Activated gamma-delta T cell treated with Interleukin-2 at 50 U/mL for 16 hours (primary cell): Measurements from ENCODE around the gene PTPN12.
"Not testable (repeated sequence)": the region's sequence is repeated elsewhere in the genome, so short reads cannot be mapped to it uniquely, and the experiment has no call there.

ENCODE experiments used
- DNase-seq: peaks from one replicate; pipeline ENCODE4 v3.0.0-alpha.2; 2020

Gene PTPN12

DNA sequence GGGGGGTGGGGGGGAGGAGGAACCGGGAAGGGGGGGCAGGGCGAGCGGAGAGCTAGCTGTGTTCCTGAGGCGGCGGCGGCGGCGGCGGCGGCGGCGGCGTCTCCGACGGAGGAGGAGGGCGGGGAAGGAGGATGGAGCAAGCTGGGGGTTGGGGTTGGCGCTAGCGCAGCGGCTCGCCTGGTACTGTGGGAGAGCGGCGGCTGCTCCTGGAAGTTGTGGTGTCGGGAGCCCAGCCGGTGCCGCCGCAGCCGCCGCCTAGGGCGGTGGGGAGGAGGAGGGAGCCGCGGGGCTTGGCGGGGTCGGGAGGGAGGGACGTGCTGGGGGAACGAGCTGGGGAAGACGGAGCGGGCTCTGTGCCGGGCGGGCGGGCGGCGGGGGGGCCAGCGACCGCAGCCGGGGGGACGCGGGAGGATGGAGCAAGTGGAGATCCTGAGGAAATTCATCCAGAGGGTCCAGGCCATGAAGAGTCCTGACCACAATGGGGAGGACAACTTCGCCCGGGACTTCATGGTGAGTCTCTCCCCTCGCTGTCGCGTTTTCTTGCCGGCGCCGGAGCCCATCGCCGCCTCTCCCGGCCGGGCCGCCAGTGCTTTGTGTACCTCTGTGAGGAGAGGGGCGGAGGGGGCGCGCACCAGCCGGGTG, at the start of gene PTPN12:
Gene PTPN12 (plus strand): TSS at position 160 of the 642 bp plus-strand sequence. CDS start 252 bp downstream, at position 412.
- no peak for DNase-seq

DNA sequence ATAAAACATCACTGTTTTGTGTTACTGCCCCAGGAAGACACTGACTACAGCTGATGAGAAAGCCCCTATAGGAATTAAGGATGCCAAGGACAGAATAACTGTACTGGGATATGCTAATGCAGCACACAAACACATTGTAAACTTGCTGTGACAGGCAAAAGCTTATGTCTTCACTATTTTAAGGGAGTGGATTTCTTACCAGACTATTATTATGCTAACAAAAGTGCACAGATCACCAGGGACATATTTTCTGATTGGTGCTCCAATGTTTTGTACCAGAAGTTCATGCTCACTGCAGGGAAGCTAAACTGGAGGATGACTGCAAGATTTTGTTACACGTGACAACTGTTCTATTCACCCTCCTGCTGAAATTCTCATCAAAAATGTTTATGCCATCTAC, 48.1 kb upstream of the PTPN12 start:
- DNase-seq: no peak

DNA sequence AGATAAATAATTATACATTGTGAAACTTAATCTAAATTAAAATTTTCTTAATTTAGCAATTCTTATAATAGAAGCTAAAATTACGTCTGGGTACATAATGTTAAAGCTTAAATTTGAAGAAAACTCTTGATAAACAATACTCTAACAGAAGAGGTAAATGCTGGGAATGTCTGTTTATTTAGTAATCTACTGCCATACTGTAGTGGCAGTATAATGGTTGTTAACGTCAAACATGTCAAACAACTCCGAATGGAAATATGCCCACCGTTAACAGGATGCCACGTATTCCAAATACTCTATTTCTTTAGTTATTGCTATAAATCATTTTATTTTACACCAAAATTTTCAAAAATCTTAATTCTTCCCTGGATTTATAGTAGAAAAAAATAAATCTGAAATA, 40.0 kb upstream of the PTPN12 start:
- no peak for DNase-seq

DNA sequence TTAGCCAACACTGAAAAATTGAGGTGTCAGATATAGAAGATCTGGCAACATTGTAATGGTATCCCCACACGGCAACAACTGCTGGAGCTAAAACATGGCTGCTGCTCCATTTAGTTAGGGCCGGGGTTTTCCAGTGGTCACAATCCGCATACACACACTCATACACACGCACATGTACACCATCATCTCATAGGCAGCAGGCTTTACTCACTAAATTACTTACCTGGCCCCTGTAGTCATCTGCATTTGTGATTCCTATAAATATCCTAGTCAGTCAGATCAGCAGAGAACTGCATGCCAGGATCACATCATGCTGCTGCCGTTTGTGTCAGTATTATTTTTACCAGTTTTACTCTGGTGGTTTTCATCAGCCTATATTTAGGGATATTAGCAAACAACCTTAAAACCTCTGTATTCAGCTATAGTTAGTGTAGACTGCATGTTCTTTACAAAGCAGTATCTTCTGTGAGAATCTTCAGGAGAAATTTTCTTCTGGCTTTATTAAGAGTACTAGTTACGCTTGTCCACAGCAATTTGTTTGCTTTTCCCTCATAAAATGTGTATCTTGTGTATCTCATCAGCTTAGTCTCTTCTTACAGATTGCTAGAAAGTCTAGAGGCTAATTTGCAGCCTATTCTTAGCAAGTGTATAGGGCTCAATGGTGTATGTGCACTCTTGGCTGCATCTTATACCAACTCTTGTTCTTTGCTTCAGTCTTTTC, 38.3 kb upstream of the PTPN12 start:
- DNase-seq: no peak

DNA sequence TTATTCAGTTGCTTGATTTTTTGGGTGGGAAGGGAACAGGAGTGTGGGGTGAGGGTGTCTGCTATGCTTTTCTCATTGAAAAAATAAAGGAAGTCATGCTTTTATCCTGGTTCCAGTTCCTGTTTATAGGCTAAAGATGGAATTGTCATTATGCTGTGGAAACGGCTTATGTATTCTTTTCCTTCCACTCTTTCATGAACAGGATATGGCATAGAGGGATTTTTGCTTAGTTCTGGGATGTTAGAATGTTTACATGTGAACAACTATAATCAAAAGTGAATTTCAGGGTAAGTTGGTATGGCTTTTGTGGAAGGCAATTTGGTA, 35.9 kb upstream of the PTPN12 start:
- DNase-seq: no peak

DNA sequence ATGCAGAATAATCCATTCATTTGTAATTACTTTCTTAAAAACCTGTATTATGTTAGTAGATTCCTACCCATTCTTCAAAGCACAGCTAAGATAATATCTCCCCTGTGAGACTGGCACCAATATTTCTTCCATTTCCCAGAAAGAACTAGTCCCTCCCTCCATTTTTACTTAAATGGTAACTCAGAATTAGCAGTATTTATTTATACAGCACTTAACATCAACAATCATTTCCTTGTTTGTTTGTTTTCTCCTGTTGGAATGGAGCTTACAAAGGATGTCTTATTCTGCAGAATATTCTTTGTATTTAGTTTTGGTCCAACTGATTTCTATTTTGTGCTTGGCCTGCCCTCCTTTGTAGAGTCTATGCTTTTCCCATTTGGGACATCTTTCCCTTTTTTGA, 32.1 kb upstream of the PTPN12 start:
- DNase-seq: no peak

DNA sequence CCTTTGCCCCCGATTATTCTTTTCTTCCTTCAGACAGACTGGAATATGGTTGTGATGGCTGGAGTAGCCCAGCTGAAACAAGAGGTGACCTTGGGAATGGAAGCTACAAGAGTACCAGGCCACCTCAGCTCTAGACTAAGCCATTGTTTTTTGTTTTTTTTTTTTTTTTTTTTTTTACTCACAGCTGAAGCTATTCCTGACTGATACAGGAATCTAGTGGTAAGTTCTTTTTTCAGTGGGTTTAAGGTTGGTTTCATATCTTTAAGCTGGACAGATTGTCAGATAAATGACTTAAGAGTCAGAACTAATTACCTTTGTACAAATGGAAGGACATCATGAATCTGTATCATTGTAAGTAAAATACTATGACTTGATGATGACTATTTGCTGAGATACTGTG, 30.2 kb upstream of the PTPN12 start:
- DNase-seq: no peak

DNA sequence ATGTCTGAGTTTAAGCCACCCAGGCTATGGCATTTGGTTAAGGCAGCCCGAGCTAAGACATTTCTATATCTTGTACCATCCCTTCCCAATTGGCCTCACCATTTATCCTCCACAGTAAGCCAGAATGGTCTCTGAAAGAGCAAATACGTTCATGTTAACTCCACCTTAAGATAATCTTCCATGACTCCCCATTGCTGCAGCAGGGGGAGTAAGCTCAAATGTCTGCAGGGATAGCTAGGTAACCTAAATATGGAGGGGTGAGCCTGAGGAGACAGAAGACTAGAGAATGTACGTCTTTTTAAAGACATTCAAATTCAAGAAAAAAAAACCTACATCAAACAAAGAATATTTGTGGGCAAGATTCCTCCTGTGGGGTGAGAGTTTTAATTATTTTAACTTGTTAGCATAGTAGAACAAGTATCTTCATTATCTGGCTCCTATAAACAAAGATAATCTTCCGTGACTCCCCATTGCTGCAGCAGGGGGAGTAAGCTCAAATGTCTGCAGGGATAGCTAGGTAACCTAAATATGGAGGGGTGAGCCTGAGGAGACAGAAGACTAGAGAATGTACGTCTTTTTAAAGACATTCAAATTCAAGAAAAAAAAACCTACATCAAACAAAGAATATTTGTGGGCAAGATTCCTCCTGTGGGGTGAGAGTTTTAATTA, 24.0 kb upstream of the PTPN12 start:
- not testable (repeated sequence) for DNase-seq

DNA sequence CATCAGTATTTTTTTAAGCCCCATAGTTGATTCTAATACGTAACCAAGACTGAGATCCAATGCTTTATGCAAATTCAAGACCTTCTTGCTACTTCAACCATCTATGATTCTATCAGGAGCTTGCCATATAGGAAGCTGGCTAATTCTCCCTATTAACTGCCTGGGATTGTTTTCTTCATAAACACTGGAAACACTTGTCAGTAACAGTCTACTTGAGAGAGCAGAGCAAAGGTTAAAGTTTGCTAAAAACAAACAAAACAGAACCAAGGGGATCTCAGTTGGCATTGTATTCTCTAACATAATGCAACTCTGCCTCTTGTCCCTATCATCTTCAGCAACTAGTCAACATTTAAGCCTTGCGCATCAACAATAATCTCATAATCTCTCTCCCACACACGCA, 21.0 kb upstream of the PTPN12 start:
- DNase-seq: no peak

DNA sequence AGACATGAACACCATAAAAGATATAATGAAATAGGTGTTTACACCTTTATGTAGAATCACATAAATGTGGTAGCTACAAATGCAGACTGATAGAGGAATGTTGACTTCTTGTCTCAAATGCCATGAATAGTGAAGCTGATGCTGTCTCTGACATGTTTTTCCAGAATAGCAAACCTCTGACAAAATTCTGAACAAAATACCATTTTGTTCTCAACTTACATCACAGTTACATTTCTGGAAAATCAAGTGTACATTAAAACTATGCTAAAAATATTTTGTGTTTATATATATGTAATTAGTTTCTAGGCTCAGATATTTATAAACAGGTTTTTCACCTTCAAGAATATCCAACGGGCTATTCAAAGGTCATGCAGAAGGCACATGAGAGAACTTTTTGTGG, 16.8 kb upstream of the PTPN12 start:
- no peak for DNase-seq

DNA sequence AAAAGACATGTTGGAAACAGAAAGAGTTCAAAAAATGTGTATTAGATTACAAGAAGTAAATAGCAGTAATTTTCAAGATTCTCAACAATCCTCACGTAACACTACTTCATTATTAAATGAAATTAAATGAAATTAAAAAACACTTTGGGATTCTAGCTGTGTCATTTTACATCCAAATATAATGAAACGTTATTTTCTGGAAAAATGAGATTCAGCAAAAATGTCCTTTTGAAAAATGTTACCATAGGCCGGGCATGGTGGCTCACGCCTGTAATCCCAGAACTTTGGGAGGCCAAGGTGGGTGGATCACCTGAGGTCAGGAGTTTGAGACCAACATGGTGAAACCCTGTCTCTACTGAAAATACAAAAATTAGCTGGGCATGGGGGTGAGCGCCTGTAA, 15.6 kb upstream of the PTPN12 start:
- not testable (repeated sequence) for DNase-seq

DNA sequence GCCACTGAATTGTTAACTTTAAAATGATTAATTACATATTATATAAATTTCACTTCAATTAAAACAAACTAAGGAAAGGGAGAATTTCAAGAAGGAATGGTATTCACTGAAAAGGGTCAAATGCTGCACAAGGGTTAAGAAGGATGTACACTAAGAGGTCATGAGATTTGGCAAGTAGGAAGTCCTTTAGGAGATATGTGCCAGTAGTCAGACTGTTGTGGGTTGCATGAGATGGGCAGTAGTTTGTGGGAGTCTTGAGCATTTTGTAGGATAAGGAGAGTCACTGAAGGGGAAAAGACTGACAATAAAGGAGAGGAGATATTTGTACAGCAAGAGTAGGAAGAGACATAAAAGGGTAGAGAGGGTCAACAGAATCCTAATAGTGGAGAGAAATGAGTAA, 12.4 kb upstream of the PTPN12 start:
- DNase-seq: no peak

DNA sequence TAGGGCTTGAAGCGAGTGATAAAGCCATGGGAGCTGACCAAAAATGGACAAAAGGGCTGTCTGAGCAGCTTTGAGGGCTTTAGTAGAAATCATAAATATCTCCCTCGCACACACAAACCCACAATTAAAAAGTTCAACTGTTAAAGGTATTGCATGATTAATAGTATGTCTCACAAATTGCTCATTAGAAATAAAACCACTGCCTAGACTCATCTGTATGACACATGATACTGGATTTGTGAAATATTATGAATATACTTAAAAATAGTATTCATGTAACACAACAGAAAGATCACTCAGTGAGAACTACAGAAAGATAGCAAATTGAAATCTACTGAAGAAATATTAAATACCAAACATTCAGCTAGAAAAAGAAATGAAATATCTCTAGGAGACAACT, 11.9 kb upstream of the PTPN12 start:
- DNase-seq: no peak

DNA sequence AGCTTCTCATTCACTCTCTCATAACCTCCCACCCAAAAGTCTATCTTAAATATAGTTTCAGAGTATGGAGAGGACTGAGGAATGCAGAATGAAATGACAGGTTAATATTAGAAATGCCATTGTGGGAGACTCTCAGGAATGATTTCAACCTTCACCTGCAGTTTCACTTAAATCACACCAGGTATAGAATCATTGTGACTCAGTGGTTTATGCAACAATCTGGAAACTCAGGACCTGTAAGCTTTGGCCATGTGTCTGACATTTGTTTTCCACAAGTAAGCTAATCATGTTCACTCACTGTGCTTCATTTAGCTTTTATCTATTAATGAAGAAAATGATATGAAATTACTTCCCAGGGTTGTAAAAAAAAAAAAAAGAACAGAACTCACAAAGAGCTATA, 8.7 kb upstream of the PTPN12 start:
- no peak for DNase-seq

DNA sequence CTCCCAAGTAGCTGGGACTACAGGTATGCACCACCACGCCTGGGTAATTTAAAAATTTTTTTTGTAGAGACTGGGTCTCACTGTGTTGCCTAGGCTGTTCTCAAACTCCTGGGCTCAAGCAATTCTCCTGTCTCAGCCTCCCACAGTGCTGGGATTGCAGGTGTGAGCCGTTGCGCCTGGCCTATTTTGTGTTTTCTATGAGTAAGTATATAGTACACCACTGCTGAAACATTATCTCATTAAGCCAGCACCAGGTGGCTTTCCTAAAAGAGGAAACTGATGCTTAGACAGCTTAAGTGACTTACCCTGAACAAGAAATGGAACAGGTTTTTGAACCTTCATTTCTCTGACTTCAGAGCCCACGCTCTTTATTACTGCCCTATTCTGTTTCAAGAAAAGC, 7.8 kb upstream of the PTPN12 start:
- no peak for DNase-seq

DNA sequence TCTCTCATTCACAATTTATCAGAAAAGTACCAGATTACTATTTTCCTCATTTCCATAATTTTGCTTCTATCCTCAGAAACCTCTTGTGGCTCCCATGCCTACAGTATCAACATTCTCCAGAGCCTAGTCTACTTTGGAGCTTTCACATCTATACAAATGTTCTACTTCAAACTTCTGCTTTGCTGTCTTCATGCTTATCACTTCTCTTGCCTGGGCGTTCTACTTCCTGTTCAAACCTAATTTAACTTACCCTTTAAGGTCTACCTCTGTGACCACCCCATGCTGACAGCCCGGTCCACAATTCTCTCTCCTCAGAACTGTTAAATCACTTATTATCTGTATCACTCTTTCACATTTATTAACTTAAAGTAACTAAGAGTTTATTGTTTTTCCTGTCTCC, 6.1 kb upstream of the PTPN12 start:
- no peak for DNase-seq

DNA sequence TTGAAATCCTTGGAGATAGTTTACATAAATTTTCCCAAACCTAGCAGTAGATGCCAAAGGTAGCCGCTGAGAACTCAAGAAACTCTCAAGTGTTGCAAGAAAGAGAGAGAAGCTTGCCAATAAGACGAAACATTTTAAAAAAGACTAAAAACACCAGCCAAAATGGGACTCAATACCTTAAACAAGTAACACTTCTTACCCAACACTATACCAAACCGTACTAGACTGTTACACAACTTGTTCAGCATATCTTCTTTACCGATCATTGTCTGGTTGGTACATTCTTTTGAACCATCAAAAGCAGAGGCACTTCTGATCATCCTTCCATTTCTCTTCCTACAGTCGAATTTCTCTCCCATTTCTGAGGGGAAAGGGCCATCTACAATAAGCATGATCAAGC, 4.8 kb upstream of the PTPN12 start:
- DNase-seq: no peak

DNA sequence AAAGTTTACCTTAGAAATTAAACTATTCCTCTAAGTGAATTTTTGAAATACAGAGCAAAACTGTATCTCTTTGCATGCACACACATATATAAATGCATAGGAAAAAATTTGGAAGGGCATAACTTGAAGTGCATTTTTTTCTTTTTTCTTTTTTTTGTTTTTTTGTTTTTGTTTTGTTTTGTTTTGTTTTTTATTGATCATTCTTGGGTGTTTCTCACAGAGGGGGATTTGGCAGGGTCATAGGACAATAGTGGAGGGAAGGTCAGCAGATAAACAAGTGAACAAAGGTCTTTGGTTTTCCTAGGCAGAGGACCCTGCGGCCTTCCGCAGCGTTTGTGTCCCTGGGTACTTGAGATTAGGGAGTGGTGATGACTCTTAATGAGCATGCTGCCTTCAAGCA, 4.4 kb upstream of the PTPN12 start:
- not testable (repeated sequence) for DNase-seq

DNA sequence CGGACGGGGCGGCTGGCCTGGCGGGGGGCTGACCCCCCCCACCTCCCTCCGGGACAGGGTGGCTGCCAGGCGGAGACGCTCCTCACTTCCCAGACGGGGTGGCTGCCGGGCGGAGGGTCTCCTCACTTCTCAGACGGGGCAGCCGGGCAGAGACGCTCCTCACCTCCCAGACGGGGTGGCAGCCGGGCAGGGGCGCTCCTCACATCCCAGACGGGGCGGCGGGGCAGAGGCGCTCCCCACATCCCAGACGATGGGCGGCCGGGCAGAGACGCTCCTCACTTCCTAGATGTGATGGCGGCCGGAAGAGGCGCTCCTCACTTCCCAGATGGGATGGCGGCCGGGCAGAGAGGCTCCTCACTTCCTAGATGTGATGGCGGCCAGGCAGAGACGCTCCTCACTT, 3.0 kb upstream of the PTPN12 start:
- DNase-seq: not testable (repeated sequence)

DNA sequence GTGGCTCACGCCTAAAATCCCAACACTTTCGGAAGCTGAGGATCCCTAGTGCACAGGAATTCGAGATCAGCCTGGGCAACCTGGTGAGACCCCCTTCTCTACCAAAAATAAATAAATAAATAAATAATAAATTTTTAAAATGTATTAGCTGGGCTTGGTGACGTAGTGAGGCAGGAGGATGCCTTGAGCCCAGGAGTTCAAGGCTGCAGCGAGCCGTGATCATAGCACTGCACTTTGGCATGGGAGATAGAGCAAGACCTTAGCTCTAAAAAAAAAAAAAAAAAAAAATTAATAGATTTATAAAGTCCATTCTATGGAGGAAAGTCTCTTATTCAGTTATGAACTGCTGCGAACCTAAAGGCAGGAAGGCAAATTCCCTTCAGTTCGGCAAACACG, 1.1 kb upstream of the PTPN12 start:
- no peak for DNase-seq

DNA sequence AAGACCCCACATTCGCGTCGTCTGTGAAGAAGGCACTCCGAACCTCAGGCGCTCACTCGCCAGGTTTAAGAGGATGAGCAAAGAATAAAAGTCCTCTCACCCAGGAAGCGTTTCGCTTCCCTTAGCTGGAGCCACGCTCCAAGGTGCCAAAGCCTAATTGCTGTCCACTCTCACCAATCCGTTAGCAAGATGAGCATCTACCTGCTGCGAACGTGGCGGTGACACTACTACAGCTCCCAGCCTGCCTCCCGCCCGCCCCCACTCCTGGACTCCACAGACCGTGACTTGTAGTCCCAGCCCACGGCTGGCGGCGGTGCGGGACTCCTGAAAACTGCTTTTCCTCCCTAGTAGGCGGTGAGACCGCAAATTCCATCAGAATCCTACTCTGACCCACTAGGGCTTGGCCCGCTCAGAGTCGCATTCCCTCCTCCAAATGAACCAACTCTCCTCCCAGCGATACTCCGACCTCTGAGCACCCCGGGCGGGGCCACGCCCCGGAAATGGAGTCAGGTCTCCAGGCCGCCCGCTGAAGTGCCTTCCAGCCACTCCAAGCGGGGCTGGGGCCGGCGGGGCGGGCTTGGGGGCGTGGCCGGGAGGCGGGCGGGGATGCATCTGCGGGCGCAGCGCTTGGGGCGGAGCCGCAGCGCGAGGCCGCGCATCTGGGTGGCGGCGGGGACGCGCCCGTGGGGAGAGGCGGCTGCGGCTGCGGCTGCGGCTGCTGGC, 521 bp upstream of the PTPN12 start:
- peak; percentile 96 for DNase-seq

DNA sequence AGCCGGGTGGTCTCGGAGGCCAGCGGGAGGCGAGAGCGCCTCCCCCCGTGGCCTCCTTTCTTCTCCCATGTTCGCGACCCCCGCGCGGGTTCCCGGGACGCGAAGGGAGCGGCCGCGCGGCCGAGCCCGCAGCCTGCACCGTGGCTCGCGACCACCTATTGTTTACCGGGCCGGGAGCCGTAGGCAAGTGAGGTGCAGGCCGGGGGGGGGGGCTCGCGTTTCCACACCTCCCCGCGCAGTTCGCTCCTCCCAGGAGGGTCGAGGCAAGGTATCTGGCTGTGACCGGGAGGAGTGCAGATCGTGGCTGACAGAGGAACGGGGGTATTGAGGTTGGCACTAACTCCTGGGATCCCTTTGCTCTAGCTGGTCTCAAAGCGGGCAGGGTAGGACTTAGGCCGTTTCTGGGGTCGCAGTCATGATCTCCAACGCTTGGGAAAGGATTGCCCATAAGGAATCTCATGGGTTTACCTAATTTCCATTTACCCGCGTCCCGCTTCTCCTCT, 734 bp downstream of the PTPN12 start:
- DNase-seq: peak; percentile 21
